ENCODE data around the gene PDS5B.
A peak's percentile ranks its signal among the peaks of the same experiment; 100 is the strongest.

PDS5B gene

GRCh38 chr13:32545083-32545482, 41.2 kb upstream of the PDS5B start (continued):
- 0 out of 2 replicates have a peak, but pooled peaks have one; percentile 38 for TF ChIP-seq ZNF518A (tag by site-specific recombination; conservative IDR thresholded peaks at IDR 0.05; ENCODE audit: low read depth)
- 0 out of 2 replicates have a peak, but pooled peaks have one; percentile 15 for TF ChIP-seq ZBTB8A (tag by site-specific recombination; IDR thresholded peaks at IDR 0.05)

GRCh38 chr13:32548837-32549236, 37.4 kb upstream of the PDS5B start:
- no peaks in the 10 kb centered on the region for H3K9me3 ChIP-seq (ENCODE audit: control insufficient read depth, insufficient read depth, low read depth, low read length)
- no peaks in the 10 kb centered on the region for H3K36me3 ChIP-seq (ENCODE audit: control insufficient read depth in 2 of 2, insufficient read depth in 1 of 2, low read length in 2 of 2)
- H3K27ac ChIP-seq (ENCODE audit: extremely low read depth, low read depth, low read length), result no peak overlapping the region
- CTCF ChIA-PET, result no interaction called here
- H3K4me3 ChIP-seq (ENCODE audit: low read depth, low read length), result no peak overlapping the region
- no peaks in the 10 kb centered on the region for H3K4me1 ChIP-seq (ENCODE audit: control insufficient read depth, insufficient read depth, low read length)
- POLR2A ChIA-PET, result no interaction called here
- TF ChIP-seq PRDM2 (tag by site-specific recombination; IDR thresholded peaks at IDR 0.05; ENCODE audit: borderline replicate concordance) (no peak), ZBTB11 (tag by site-specific recombination; conservative IDR thresholded peaks at IDR 0.05; ENCODE audit: low read depth) (no peak), ZNF202 (tag by site-specific recombination; IDR thresholded peaks at IDR 0.05; ENCODE audit: borderline replicate concordance) (no peak), PBX3 (CRISPR knock-in tag; IDR thresholded peaks at IDR 0.05) (no peak), TCF7L2 (IDR thresholded peaks at IDR 0.05; ENCODE audit: borderline replicate concordance, low read depth, low read length) (no peak), ZNF10 (tag by site-specific recombination; IDR thresholded peaks at IDR 0.05) (no peak), SP3 (tag by site-specific recombination; IDR thresholded peaks at IDR 0.05) (no peak), ZNF133 (tag by site-specific recombination; IDR thresholded peaks at IDR 0.05) (no peak), ZNF48 (tag by site-specific recombination; IDR thresholded peaks at IDR 0.05) (no peak), ZNF404 (tag by site-specific recombination; IDR thresholded peaks at IDR 0.05) (no peak), ZNF354C (tag by site-specific recombination; IDR thresholded peaks at IDR 0.05; ENCODE audit: borderline replicate concordance, low read depth) (no peak), ZNF518A (tag by site-specific recombination; conservative IDR thresholded peaks at IDR 0.05; ENCODE audit: low read depth) (no peak), ZNF654 (tag by site-specific recombination; IDR thresholded peaks at IDR 0.05; ENCODE audit: low read depth) (no peak), ZNF311 (tag by site-specific recombination; IDR thresholded peaks at IDR 0.05; ENCODE audit: borderline replicate concordance) (no peak)

All from HEK293 (cell line).